Hepatocyte (in vitro differentiated cells): Measurements from ENCODE around the gene ZNF500. TPM values are rescaled to one million over a fixed set of nuclear protein-coding genes. Genes with fewer than 3 reads are reported as not detected.

Experiments used
- DNase-seq: peaks from one replicate; pipeline ENCODE4 v3.0.0-alpha.2; 2016; ENCODE audit warnings: low spot score
- H2AFZ ChIP-seq: fragments of 200-600 bp; sonication (generic); 2 replicates; pipeline ENCODE4 v1.6.0; 2016; ENCODE audit warnings: antibody characterized with exemption, mild to moderate bottlenecking
- H3K27ac ChIP-seq: fragments of 200-600 bp; sonication (generic); 2 replicates; pipeline ENCODE4 v1.5.1; 2016; ENCODE audit warnings: mild to moderate bottlenecking
- H3K27me3 ChIP-seq: fragments of 200-600 bp; sonication (generic); 2 replicates; pipeline ENCODE4 v1.6.1; 2016
- H3K36me3 ChIP-seq: fragments of 200-600 bp; sonication (generic); replicated peaks from 2 replicates; pipeline ENCODE4 v1.5.1; 2016; ENCODE audit warnings: low read depth; ENCODE audit not compliant: insufficient read depth
- H3K4me1 ChIP-seq: fragments of 200-600 bp; sonication (generic); 2 replicates; pipeline ENCODE4 v1.5.1; 2016; ENCODE audit warnings: mild to moderate bottlenecking, moderate library complexity; ENCODE audit not compliant: insufficient read depth
- H3K4me2 ChIP-seq: fragments of 200-600 bp; sonication (generic); 2 replicates; pipeline ENCODE4 v1.6.0; 2016
- H3K4me3 ChIP-seq: fragments of 200-600 bp; sonication (generic); 2 replicates; pipeline ENCODE4 v1.5.1; 2016; ENCODE audit warnings: mild to moderate bottlenecking
- H3K79me2 ChIP-seq: fragments of 200-600 bp; sonication (generic); 2 replicates; pipeline ENCODE4 v1.6.0; 2017; ENCODE audit warnings: mild to moderate bottlenecking
- H3K9me2 ChIP-seq: fragments of 200-600 bp; sonication (generic); replicated peaks from 2 replicates; pipeline ENCODE4 v1.6.0; 2017; ENCODE audit warnings: mild to moderate bottlenecking; ENCODE audit not compliant: insufficient read depth
- H3K9me3 ChIP-seq: fragments of 200-600 bp; sonication (generic); 2 replicates; pipeline ENCODE4 v1.5.1; 2016; ENCODE audit warnings: low read depth, mild to moderate bottlenecking
- H4K20me1 ChIP-seq: fragments of 200-600 bp; sonication (generic); 2 replicates; pipeline ENCODE4 v1.6.0; 2016; ENCODE audit warnings: mild to moderate bottlenecking; ENCODE audit not compliant: insufficient read depth, poor library complexity, severe bottlenecking
- CTCF ChIP-seq: fragments of 200-600 bp; sonication (generic); IDR thresholded peaks from 2 replicates; pipeline ENCODE4 v1.5.1; 2016; ENCODE audit warnings: antibody characterized with exemption, mild to moderate bottlenecking; ENCODE audit not compliant: poor library complexity
- EZH2 ChIP-seq: fragments of 200-600 bp; sonication (generic); IDR thresholded peaks from 2 replicates; pipeline ENCODE4 v1.6.1; 2016; ENCODE audit warnings: antibody characterized with exemption, mild to moderate bottlenecking, borderline replicate concordance
- EZH2phosphoT487 ChIP-seq: fragments of 200-600 bp; sonication (generic); IDR thresholded peaks from one replicate; pipeline ENCODE4 v1.6.1; 2018; ENCODE audit warnings: antibody characterized with exemption, mild to moderate bottlenecking, low read depth, moderate library complexity; ENCODE audit not compliant: unreplicated experiment, severe bottlenecking
- WGBS: methylation state at CpG from one replicate; pipeline ENCODE4 v1.1.6; 2016; ENCODE audit warnings: low lambda C conversion rate; ENCODE audit errors: missing lambda C conversion rate; 5-methylcytosine and 5-hydroxymethylcytosine counted together
- polyA plus RNA-seq: library from polyadenylated mRNA; unstranded; fragments of >200 nt; fragmentation: Nextera tagmentation; extraction: Ambion mirVana; gene quantifications from 2 replicates; pipeline ENCODE4 v1.2.1, GENCODE V29; 2016
- total RNA-seq: library from RNA; depleted of rRNA; stranded (reverse); fragments of >200 nt; gene quantifications from 2 replicates; pipeline ENCODE4 v1.2.3, GENCODE V29; 2014

ZNF500 gene
- total and polyA plus RNA-seq, 2 experiments from 2014 or later, result 10.4 to 10.6 TPM

GRCh38 chr16:4777339-4778049, 10.5 kb upstream of the ZNF500 start:
- Histone ChIP-seq H2AFZ (no peak overlapping the region), H4K20me1 (no peaks in the 10 kb centered on the region), H3K79me2 (no peaks in the 10 kb centered on the region), H3K4me2 (no peak overlapping the region), H3K9me2 (no peaks in the 10 kb centered on the region), H3K9me3 (no peaks in the 10 kb centered on the region), H3K4me1 (no peaks in the 10 kb centered on the region), H3K36me3 (no peaks in the 10 kb centered on the region), H3K27me3 (no peaks in the 10 kb centered on the region), H3K27ac (no peak overlapping the region), H3K4me3 (no peak overlapping the region)
- WGBS, result 93% methylated on average over 17 of the region's 17 CpGs
- DNase-seq, result no peak
- TF ChIP-seq CTCF, result no peak
- TF ChIP-seq EZH2phosphoT487, result no peak
- TF ChIP-seq EZH2, result no peak

- Histone ChIP-seq H3K4me2 (no peak overlapping the region), H3K4me3 (no peak overlapping the region), H3K36me3 (no peaks in the 10 kb centered on the region), H3K9me3 (no peaks in the 10 kb centered on the region), H2AFZ (no peak overlapping the region), H3K4me1 (no peaks in the 10 kb centered on the region), H3K79me2 (no peaks in the 10 kb centered on the region), H4K20me1 (no peaks in the 10 kb centered on the region), H3K9me2 (no peaks in the 10 kb centered on the region), H3K27ac (no peak overlapping the region), H3K27me3 (no peaks in the 10 kb centered on the region)
- TF ChIP-seq EZH2phosphoT487, result no peak
- TF ChIP-seq EZH2, result no peak
- no peak for TF ChIP-seq CTCF
- WGBS, result 90% methylated on average over 2 of the region's 2 CpGs
- DNase-seq, result no peak
Observed at GRCh38 chr16:4776141-4776705, 9.3 kb upstream of the ZNF500 start.

- 84% methylated on average over 6 of the region's 13 CpGs for WGBS
- no peak for TF ChIP-seq CTCF
- no peak for TF ChIP-seq EZH2phosphoT487
- no peak for TF ChIP-seq EZH2
Observed at GRCh38 chr16:4775005-4775404, 8.0 kb upstream of the ZNF500 start.

More at GRCh38 chr16:4775005-4775404, 8.0 kb upstream of the ZNF500 start:
- no peak overlapping the region for H3K27ac ChIP-seq
- no peaks in the 10 kb centered on the region for H3K36me3 ChIP-seq
- no peaks in the 10 kb centered on the region for H4K20me1 ChIP-seq
- no peak overlapping the region for H3K4me3 ChIP-seq
- H3K79me2 ChIP-seq, result no peaks in the 10 kb centered on the region
- no peaks in the 10 kb centered on the region for H3K9me2 ChIP-seq
- no peaks in the 10 kb centered on the region for H3K4me1 ChIP-seq
- no peaks in the 10 kb centered on the region for H3K27me3 ChIP-seq
- H3K9me3 ChIP-seq, result no peaks in the 10 kb centered on the region
- DNase-seq, result no peak
- no peak overlapping the region for H2AFZ ChIP-seq
- H3K4me2 ChIP-seq, result no peak overlapping the region
